ENCODE results near the gene REXO4. TPM values are rescaled to one million over a fixed set of nuclear protein-coding genes. Genes with fewer than 3 reads are reported as not detected.

REXO4 gene
- total and polyA plus RNA-seq, 2 donors (not counting 1 experiment from before 2014, with no cell fraction given) = 25.0 to 37.1 TPM

DNA sequence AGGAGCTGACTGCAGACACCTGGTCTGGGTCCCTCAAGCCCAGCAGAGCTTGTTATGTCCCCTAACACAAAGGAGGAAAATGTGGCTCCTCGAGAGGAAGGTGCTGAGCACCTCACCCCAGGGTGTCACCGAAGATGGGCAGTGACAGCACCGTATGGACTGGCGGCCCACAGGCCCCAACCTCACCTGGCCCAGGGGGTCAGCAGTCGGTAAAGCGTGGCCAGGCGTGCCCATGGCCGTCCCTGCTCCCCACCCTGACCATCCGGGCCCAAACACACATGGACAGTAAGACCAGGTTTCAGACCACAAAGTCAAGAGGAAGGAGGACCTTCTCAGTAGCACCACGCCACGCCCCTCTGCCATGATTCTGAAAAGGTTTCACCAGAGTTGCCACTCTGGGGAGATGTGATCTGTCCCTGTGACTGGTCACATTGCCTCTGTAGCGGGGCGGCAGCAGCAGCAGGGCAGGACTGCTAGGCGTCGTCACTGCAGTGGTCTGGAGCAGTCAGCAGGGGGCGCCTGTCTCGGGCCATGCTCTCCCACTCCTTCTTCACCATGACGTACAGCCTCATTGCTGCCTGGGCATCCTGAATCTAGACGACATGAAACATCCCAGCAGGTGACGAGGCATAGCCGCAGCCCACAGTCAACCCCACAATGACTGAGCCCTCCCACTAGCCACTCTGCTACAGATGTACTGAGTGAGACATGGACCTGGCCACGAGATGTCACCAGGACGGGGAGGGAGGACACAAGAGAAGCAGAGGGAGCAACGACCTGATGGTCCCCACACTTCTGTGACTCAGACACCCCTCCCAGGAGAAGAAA lies 11.1 kb downstream of the REXO4 start:
- Histone ChIP-seq H3K36me3 (replicated peaks in 1 of 2; ENCODE audit: control extremely low read depth in 1 of 2, control insufficient read depth in 1 of 2, extremely low read depth in 1 of 2, insufficient read depth in 2 of 2, low read length in 1 of 2) (peaks cover 0 to 64% of the 10 kb centered on the region in 2 experiments), H4K20me1 (ENCODE audit: control insufficient read depth, insufficient read depth, low read length, poor library complexity, severe bottlenecking) (peaks cover 48% of the 10 kb centered on the region), H3K9ac (ENCODE audit: low read length) (no peak overlapping the region), H3K79me2 (ENCODE audit: control insufficient read depth, insufficient read depth, low read length) (peaks cover 5% of the 10 kb centered on the region), H3K27ac (ENCODE audit: low read length in 2 of 2) (no peak overlapping the region), H3K9me3 (ENCODE audit: control extremely low read depth in 1 of 3, control insufficient read depth in 2 of 3, insufficient read depth in 1 of 3, low read length in 2 of 3) (no peaks in the 10 kb centered on the region), H3K4me1 (ENCODE audit: control insufficient read depth in 2 of 2, insufficient read depth in 2 of 2, low read length in 2 of 2) (peaks cover 0 to 2% of the 10 kb centered on the region in 2 donors), H3K4me2 (replicated peaks; ENCODE audit: low read depth, low read length, poor library complexity, severe bottlenecking) (no peak overlapping the region), H2AFZ (ENCODE audit: insufficient read depth, low read depth, low read length, poor library complexity, severe bottlenecking) (no peak overlapping the region), H3K4me3 (ENCODE audit: control extremely low read depth in 1 of 5, extremely low read depth in 1 of 5, insufficient read depth in 1 of 5, low read depth in 2 of 5, low read length in 4 of 5) (no peak overlapping the region), H3K27me3 (replicated peaks in 1 of 4; ENCODE audit: control extremely low read depth in 1 of 4, control insufficient read depth in 3 of 4, insufficient read depth in 4 of 4, low read length in 3 of 4) (no peaks in the 10 kb centered on the region)
- no peaks in the 10 kb centered on the region for H3K9me3 Mint-ChIP-seq (ENCODE audit: insufficient read depth)
- no peaks in the 10 kb centered on the region for H3K27me3 Mint-ChIP-seq
- peak overlapping the region; percentile 46 for H3K27ac Mint-ChIP-seq
- H3K4me1 Mint-ChIP-seq = peaks cover 2% of the 10 kb centered on the region
- TF ChIP-seq, protein P1, sequence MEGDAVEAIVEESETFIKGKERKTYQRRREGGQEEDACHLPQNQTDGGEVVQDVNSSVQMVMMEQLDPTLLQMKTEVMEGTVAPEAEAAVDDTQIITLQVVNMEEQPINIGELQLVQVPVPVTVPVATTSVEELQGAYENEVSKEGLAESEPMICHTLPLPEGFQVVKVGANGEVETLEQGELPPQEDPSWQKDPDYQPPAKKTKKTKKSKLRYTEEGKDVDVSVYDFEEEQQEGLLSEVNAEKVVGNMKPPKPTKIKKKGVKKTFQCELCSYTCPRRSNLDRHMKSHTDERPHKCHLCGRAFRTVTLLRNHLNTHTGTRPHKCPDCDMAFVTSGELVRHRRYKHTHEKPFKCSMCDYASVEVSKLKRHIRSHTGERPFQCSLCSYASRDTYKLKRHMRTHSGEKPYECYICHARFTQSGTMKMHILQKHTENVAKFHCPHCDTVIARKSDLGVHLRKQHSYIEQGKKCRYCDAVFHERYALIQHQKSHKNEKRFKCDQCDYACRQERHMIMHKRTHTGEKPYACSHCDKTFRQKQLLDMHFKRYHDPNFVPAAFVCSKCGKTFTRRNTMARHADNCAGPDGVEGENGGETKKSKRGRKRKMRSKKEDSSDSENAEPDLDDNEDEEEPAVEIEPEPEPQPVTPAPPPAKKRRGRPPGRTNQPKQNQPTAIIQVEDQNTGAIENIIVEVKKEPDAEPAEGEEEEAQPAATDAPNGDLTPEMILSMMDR (IDR thresholded peaks at IDR 0.05) = peak; percentile 87
- TF ChIP-seq EZH2 (IDR thresholded peaks at IDR 0.05; ENCODE audit: borderline replicate concordance, insufficient read depth, low read depth, low read length, poor library complexity, severe bottlenecking) = no peak
- ChIA-PET CTCF (interaction anchor here (0.6 to 4.8 kb wide), 6 partner anchors 11 to 220 kb away, joined by 3 to 34 read pairs (median 4); partner anchors contain the start of genes CACFD1 and REXO4), POLR2A (no interaction called here)
- 66% methylated on average over 23 of the region's 24 CpGs for WGBS (ENCODE audit: insufficient coverage)
- DNase-seq (peak; percentile 86), ATAC-seq (ENCODE audit: low read depth) (peak; percentile 93)
- no peak overlapping the region for H3K4me3 Mint-ChIP-seq
- intact Hi-C loops (cut with micrococcal nuclease) = loop anchor here (1.0 to 2.0 kb wide), 3 partner anchors 54 to 80 kb away; partner anchors contain the start of gene SLC2A6
